ENCODE measurements around the gene LDAH.

The LDAH gene

DNA sequence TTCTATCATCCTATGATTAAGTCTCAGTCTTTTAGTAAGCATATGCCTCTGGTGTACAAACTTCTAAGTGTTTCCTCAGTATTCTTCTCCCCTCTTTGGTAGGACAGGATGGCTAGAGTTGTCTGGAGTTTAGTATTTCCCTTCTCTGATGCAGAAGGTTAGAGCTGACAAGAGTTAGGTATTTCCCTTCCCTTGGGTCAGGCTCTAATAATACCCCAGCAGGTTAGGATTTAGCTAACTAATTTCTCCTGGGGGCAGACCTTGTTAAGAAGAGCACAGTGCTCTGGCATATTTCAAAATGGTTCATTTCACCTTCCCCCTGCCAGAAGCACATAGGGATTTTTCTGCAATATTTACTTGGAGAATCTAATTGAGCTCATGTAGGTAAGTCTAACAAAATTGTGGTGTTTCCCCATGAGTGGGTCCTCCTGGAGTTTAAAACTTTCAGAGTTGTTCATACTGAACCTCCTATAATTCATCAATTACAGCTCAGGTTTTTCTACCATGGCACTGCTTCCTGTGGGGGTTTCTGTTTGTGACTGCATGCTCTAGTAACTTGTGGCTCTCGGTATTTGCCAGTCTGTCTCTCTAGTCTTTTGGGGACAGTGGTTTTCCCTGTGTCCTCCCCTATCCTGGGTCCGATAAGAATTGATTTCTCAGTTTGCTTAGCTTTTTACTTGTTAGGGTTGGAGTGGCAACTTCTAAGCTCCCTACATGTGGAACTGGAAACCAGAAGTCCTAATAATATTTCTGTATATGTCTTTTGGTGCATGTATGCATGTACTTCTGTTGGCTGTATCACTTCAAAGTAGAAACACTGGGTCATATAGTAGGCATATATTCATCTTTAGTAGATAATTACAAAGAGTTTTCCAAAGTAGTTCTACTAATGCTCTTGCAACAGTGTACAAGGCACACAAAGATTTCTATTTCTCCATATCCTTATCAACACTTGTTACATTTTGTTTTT is 78.2 kb downstream of the LDAH start:
- no peak for TF ChIP-seq Cebpa-rat (IDR thresholded peaks at IDR 0.05)
- peaks cover 18 to 69% (median 30%) of the 10 kb centered on the region in 11 experiments; a peak in 20 of 22 replicates for H3K36me3 ChIP-seq
- no peaks in the 10 kb centered on the region for H3K27me3 ChIP-seq
- no peak overlapping the region for H3K27ac ChIP-seq
- H3K4me2 ChIP-seq = peak overlapping the region in 8 of 11 experiments; percentile 10 to 71 (median 62); a peak in 14 of 22 replicates
- H4K20me1 ChIP-seq = 0 out of 22 replicates have a peak, but pooled peaks cover 0 to 5% (median 0%) of the 10 kb centered on the region in 11 experiments
- H3K9ac ChIP-seq = no peak overlapping the region
- peaks cover 0 to 23% (median 10%) of the 10 kb centered on the region in 10 experiments; a peak in 13 of 20 replicates for H3K4me1 ChIP-seq
- H3K9me3 ChIP-seq (replicated peaks in 1 of 11) = peaks cover 0 to 29% (median 15%) of the 10 kb centered on the region in 11 experiments; a peak in 17 of 22 replicates
- H3K4me3 ChIP-seq = no peak overlapping the region; a peak in 1 of 20 replicates

DNA sequence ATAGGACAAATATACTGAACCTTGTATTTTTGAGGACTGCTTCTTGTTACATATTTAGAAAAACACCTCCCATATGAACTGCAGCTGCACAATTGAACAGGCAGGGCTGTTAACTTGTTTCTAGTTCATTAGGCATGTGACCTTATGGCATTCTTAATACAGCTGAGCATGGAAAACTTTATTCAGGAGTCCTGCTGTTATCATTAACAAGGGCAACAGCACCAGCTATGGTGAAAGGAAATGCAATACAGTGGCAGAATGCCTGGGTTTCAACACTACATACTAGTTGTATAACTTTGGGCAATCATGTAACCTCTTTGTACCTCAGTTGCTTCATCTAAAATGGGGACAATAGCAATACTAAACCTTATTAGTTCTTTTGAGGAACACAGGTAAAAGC is 84.1 kb downstream of the LDAH start:
- Histone ChIP-seq H3K4me1 (peaks cover 29 to 35% (median 32%) of the 10 kb centered on the region in 10 experiments), H3K27ac (no peak overlapping the region), H3K9me3 (replicated peaks in 1 of 11) (peaks cover 0 to 39% (median 16%) of the 10 kb centered on the region in 11 experiments; a peak in 17 of 22 replicates), H3K4me2 (peak overlapping the region in 9 of 11 experiments; percentile 16 to 78 (median 60); a peak in 12 of 22 replicates), H3K27me3 (no peaks in the 10 kb centered on the region), H3K9ac (no peak overlapping the region), H3K4me3 (no peak overlapping the region), H3K36me3 (peaks cover 30 to 69% (median 45%) of the 10 kb centered on the region in 11 experiments), H4K20me1 (no peaks in the 10 kb centered on the region)
- TF ChIP-seq Cebpa-rat (IDR thresholded peaks at IDR 0.05) = no peak

DNA sequence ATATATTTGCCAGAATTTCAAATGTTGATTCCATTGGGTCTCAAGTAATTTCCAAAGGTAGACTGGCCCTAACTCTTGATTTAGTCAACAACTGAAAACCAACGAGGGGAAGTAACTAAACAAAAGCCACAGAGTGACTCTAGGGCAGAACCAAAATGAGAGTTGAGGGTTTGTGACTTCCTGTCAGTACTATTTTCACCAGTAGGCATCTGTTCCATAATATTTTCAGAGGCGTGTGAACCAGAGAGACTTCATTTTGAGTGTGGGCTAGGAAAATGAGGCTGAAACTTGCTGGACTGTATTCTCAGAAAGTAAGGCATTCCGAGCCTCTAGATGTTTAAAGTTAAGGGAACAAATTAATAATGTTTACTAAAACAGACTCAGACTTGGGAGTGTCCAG is 85.4 kb downstream of the LDAH start:
- Histone ChIP-seq H3K27me3 (no peaks in the 10 kb centered on the region), H3K27ac (peak overlapping the region in 8 of 11 experiments; percentile 6 to 60 (median 44); a peak in 10 of 22 replicates), H3K9ac (no peak overlapping the region), H4K20me1 (no peaks in the 10 kb centered on the region), H3K9me3 (replicated peaks in 1 of 11) (peaks cover 0 to 31% (median 7%) of the 10 kb centered on the region in 11 experiments; a peak in 17 of 22 replicates), H3K36me3 (peaks cover 25 to 69% (median 44%) of the 10 kb centered on the region in 11 experiments), H3K4me3 (no peak overlapping the region; a peak in 1 of 20 replicates), H3K4me1 (peaks cover 29 to 35% (median 32%) of the 10 kb centered on the region in 10 experiments), H3K4me2 (peak overlapping the region; percentile 55 to 78 (median 65))
- TF ChIP-seq Cebpa-rat (IDR thresholded peaks at IDR 0.05) = no peak

DNA sequence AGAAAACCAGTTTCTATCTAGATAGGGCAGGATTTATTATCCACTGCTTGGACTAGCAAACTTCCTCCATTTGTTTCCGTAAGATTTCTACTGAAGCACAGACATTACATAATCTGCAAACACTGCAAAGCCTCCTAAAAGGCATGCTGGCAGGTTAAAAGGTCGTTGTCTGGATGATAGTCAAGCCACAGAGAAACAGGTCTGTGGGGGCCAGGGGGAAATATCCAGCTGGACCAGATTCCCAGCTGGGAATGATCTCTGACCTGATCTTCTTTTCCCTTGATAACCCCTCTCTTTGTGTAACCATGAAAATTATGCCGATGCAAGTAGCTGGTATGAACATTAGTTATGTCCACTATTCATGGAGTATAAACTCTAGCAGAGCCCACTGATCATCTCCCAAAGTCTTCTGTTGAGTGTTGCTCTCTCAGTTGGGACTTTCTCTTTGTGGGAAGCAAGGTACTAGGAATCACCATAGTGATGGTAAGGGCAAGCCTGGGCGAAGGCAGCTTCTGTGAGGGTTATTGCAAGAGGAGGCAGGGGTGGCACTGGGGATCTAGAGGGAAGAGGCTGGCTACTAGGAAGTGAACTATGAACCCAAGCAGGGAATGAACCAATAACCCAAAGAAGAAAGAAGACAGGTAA is 94.7 kb downstream of the LDAH start:
- Histone ChIP-seq H3K9ac (no peak overlapping the region), H3K4me3 (no peak overlapping the region), H3K9me3 (replicated peaks in 1 of 11) (0 out of 22 replicates have a peak, but pooled peaks cover 0 to 3% (median 0%) of the 10 kb centered on the region in 11 experiments), H3K4me1 (no peaks in the 10 kb centered on the region), H4K20me1 (no peaks in the 10 kb centered on the region), H3K4me2 (no peak overlapping the region), H3K36me3 (peaks cover 16 to 87% (median 52%) of the 10 kb centered on the region in 11 experiments), H3K27me3 (no peaks in the 10 kb centered on the region), H3K27ac (no peak overlapping the region)
- TF ChIP-seq Cebpa-rat (IDR thresholded peaks at IDR 0.05) = no peak

DNA sequence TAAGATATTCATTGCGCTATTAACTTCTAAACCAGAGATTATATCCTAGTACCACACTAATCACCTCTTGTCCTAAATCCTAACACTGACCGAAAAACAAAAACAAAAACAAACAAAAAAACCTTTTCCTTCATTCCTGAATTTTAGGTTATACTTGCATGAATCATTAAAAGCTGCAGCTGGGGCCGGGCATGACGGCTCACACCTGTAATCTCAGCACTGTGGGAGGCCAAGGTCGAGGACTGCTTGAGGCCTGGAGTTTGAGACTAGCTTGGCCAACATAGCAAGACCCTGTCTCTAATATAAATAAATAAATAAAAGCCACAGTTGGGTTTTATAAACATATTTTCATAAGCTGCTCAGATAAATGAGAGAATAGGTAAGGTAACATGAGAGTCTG is 96.0 kb downstream of the LDAH start:
- Histone ChIP-seq H3K4me1 (no peaks in the 10 kb centered on the region), H3K36me3 (peaks cover 23 to 89% (median 55%) of the 10 kb centered on the region in 11 experiments; a peak in 21 of 22 replicates), H3K27ac (no peak overlapping the region), H4K20me1 (no peaks in the 10 kb centered on the region), H3K4me3 (no peak overlapping the region), H3K9ac (no peak overlapping the region), H3K4me2 (no peak overlapping the region), H3K27me3 (no peaks in the 10 kb centered on the region), H3K9me3 (replicated peaks in 1 of 11) (peaks cover 2 to 16% (median 4%) of the 10 kb centered on the region in 11 experiments; a peak in 13 of 22 replicates)
- no peak for TF ChIP-seq Cebpa-rat (IDR thresholded peaks at IDR 0.05)

DNA sequence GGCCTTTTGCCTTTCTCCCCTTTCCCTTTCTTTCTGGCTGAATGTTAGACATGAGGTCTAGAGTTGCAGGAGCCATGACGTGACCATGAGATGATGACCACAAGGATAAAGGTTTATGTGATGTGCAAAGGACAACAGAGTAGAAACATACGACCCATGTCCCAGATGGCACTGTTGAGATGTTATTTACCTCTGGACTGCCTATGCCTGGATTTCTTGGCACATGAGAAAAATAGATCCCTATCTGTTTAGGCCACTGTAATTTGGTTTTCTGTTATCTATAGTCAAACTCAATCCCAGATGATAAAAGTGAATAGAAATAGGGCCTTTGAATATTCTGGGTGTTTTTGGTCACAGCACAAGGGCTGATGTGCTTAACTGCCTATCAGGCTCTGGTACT is 97.1 kb downstream of the LDAH start:
- no peak overlapping the region for H3K9ac ChIP-seq
- H3K4me2 ChIP-seq = no peak overlapping the region
- H3K4me1 ChIP-seq = no peaks in the 10 kb centered on the region
- no peaks in the 10 kb centered on the region for H4K20me1 ChIP-seq
- H3K27me3 ChIP-seq = no peaks in the 10 kb centered on the region
- H3K9me3 ChIP-seq (replicated peaks in 1 of 11) = peaks cover 3 to 27% (median 15%) of the 10 kb centered on the region in 11 experiments; a peak in 16 of 22 replicates
- peaks cover 23 to 89% (median 55%) of the 10 kb centered on the region in 11 experiments; a peak in 21 of 22 replicates for H3K36me3 ChIP-seq
- TF ChIP-seq Cebpa-rat (IDR thresholded peaks at IDR 0.05) = no peak
- no peak overlapping the region for H3K27ac ChIP-seq
- H3K4me3 ChIP-seq = no peak overlapping the region

DNA sequence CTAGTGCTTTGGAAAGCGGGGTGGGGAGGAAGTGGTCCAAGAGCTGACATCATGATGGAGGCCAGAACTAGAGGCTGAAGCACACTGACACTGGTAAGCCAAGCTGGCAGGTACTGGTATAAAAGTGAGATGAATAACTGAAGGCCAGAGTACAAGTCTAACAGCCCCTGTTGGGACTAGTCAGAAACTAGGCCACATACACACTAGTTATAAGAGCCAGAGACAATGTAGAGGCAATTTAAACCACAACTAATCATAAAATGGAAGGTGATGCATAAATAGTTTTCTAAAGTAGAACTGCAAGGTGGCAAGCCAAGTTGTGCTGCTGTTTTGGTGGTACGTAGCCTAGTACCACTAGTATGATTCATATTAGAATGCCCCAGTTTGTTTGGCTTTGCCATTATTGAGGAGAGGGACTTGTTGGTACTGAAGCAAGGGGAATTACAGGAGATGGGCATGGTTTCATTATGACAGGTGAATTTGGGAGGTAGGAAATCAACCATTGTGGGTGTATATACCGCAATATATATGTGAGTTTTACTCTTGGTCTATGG is 98.3 kb downstream of the LDAH start:
- Histone ChIP-seq H3K27me3 (no peaks in the 10 kb centered on the region), H3K4me1 (no peaks in the 10 kb centered on the region), H3K4me3 (no peak overlapping the region), H3K27ac (no peak overlapping the region), H3K9ac (no peak overlapping the region), H3K36me3 (peaks cover 23 to 87% (median 59%) of the 10 kb centered on the region in 11 experiments; a peak in 21 of 22 replicates), H3K9me3 (replicated peaks in 1 of 11) (peaks cover 3 to 37% (median 21%) of the 10 kb centered on the region in 11 experiments; a peak in 19 of 22 replicates), H4K20me1 (peaks cover 0 to 5% (median 0%) of the 10 kb centered on the region in 11 experiments; a peak in 2 of 22 replicates), H3K4me2 (no peak overlapping the region)
- no peak for TF ChIP-seq Cebpa-rat (IDR thresholded peaks at IDR 0.05)

DNA sequence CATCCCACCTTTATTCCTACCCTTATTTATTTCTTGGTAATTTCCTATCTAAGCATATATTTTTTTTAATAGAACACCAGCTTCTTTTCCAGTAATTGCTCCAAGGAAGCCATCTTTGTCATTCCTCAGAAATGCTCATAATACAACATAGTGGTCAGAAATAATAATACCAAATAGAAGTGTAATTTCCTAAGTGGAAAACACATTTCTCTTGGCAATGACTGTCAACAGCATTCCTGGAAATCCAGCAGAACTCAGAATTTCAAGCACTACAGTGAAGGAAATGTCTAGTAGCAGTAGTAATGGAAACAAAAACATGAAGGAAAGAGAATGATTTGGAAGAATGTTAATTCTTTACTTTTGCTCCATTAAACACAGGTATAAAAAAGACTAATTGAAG is 99.4 kb downstream of the LDAH start:
- no peaks in the 10 kb centered on the region for H3K4me1 ChIP-seq
- no peak overlapping the region for H3K27ac ChIP-seq
- H3K4me2 ChIP-seq = no peak overlapping the region
- peaks cover 0 to 5% (median 0%) of the 10 kb centered on the region in 11 experiments; a peak in 2 of 22 replicates for H4K20me1 ChIP-seq
- TF ChIP-seq Cebpa-rat (IDR thresholded peaks at IDR 0.05) = no peak
- peaks cover 8 to 45% (median 30%) of the 10 kb centered on the region in 11 experiments for H3K9me3 ChIP-seq (replicated peaks in 1 of 11)
- H3K36me3 ChIP-seq = peaks cover 23 to 85% (median 56%) of the 10 kb centered on the region in 11 experiments; a peak in 21 of 22 replicates
- H3K27me3 ChIP-seq = no peaks in the 10 kb centered on the region
- no peak overlapping the region for H3K4me3 ChIP-seq
- no peak overlapping the region for H3K9ac ChIP-seq
